ENCODE data around the gene BBS4. TPM values are rescaled to one million over a fixed set of nuclear protein-coding genes. Genes with fewer than 3 reads are reported as not detected.
"Not testable (repeated sequence)": the region's sequence is repeated elsewhere in the genome, so short reads cannot be mapped to it uniquely, and the experiment has no call there.

The BBS4 gene
- polyA plus RNA-seq, 1 donor (not counting 4 experiments of a cell fraction or from before 2014, with no cell fraction given): 16.5 TPM

- Histone ChIP-seq H3K9me1 (ENCODE audit: control insufficient read depth, extremely low read depth, insufficient read depth, low read length) (no peaks in the 10 kb centered on the region), H2AFZ (ENCODE audit: control insufficient read depth, low read length) (no peak overlapping the region), H3K9me3 (ENCODE audit: control insufficient read depth, low read depth, low read length) (no peaks in the 10 kb centered on the region), H3K4me1 (ENCODE audit: control insufficient read depth, extremely low read depth, insufficient read depth, low read length) (no peaks in the 10 kb centered on the region), H3K4me2 (ENCODE audit: control insufficient read depth, extremely low read depth, insufficient read depth, low read depth, low read length) (no peak overlapping the region), H4K20me1 (ENCODE audit: control insufficient read depth, extremely low read depth, insufficient read depth, low read length) (no peaks in the 10 kb centered on the region), H3K36me3 (ENCODE audit: control insufficient read depth in 2 of 2, extremely low read depth in 1 of 2, insufficient read depth in 2 of 2, low read length in 2 of 2) (no peaks in the 10 kb centered on the region), H3K9ac (ENCODE audit: control insufficient read depth, extremely low read depth, insufficient read depth, low read length) (no peak overlapping the region), H3K27me3 (ENCODE audit: control insufficient read depth, extremely low read depth, insufficient read depth, low read length) (no peaks in the 10 kb centered on the region), H3K79me2 (ENCODE audit: control insufficient read depth, insufficient read depth, low read length) (no peaks in the 10 kb centered on the region), H3K4me3 (ENCODE audit: control insufficient read depth in 2 of 3, extremely low read depth in 1 of 3, insufficient read depth in 2 of 3, low read depth in 1 of 3, low read length in 3 of 3) (no peak overlapping the region), H3K27ac (ENCODE audit: control insufficient read depth, insufficient read depth, low read length) (no peak overlapping the region)
- DNase-seq (ENCODE audit: low read depth, low spot score) (no peak), FAIRE-seq (no peak)
- no peak for TF ChIP-seq EZH2 (IDR thresholded peaks at IDR 0.05; ENCODE audit: low read length)
- no peak for TF ChIP-seq CTCF (optimal IDR thresholded peaks at IDR 0.05 in 1 of 3, IDR thresholded peaks at IDR 0.05 in 1 of 3, conservative IDR thresholded peaks at IDR 0.05 in 1 of 3; ENCODE audit: extremely low read depth in 1 of 3, insufficient read depth in 2 of 3, low read length in 3 of 3)
- dilution Hi-C loops (cut with MboI; ENCODE audit: extremely low pct_ligation_motif_present, low sequenced_read_pairs): no loop called here
Observed at GRCh38 chr15:72725446-72725845, 39.4 kb downstream of the BBS4 start.

- H3K36me3 ChIP-seq (ENCODE audit: control insufficient read depth in 2 of 2, extremely low read depth in 1 of 2, insufficient read depth in 2 of 2, low read length in 2 of 2); dilution Hi-C loops (cut with MboI; ENCODE audit: extremely low pct_ligation_motif_present, low sequenced_read_pairs): not testable (repeated sequence)
Observed at GRCh38 chr15:72725851-72726250, 39.8 kb downstream of the BBS4 start.

GRCh38 chr15:72727154-72727553, 41.1 kb downstream of the BBS4 start:
- H3K27me3 ChIP-seq (ENCODE audit: control insufficient read depth, extremely low read depth, insufficient read depth, low read length): no peaks in the 10 kb centered on the region
- H3K27ac ChIP-seq (ENCODE audit: control insufficient read depth, insufficient read depth, low read length): no peak overlapping the region
- H3K9ac ChIP-seq (ENCODE audit: control insufficient read depth, extremely low read depth, insufficient read depth, low read length): no peak overlapping the region
- dilution Hi-C loops (cut with MboI; ENCODE audit: extremely low pct_ligation_motif_present, low sequenced_read_pairs): no loop called here
- no peak overlapping the region for H3K4me2 ChIP-seq (ENCODE audit: control insufficient read depth, extremely low read depth, insufficient read depth, low read depth, low read length)
- no peaks in the 10 kb centered on the region for H3K4me1 ChIP-seq (ENCODE audit: control insufficient read depth, extremely low read depth, insufficient read depth, low read length)
- peaks cover 0 to 3% of the 10 kb centered on the region in 2 experiments for H3K36me3 ChIP-seq (ENCODE audit: control insufficient read depth in 2 of 2, extremely low read depth in 1 of 2, insufficient read depth in 2 of 2, low read length in 2 of 2)
- no peak overlapping the region for H3K4me3 ChIP-seq (ENCODE audit: control insufficient read depth in 2 of 3, extremely low read depth in 1 of 3, insufficient read depth in 2 of 3, low read depth in 1 of 3, low read length in 3 of 3)
- H3K79me2 ChIP-seq (ENCODE audit: control insufficient read depth, insufficient read depth, low read length): no peaks in the 10 kb centered on the region
- H2AFZ ChIP-seq (ENCODE audit: control insufficient read depth, low read length): no peak overlapping the region
- no peak for TF ChIP-seq EZH2 (IDR thresholded peaks at IDR 0.05; ENCODE audit: low read length)
- TF ChIP-seq CTCF (optimal IDR thresholded peaks at IDR 0.05 in 1 of 3, IDR thresholded peaks at IDR 0.05 in 1 of 3, conservative IDR thresholded peaks at IDR 0.05 in 1 of 3; ENCODE audit: extremely low read depth in 1 of 3, insufficient read depth in 2 of 3, low read length in 3 of 3): no peak
- DNase-seq (ENCODE audit: low read depth, low spot score): no peak
- no peaks in the 10 kb centered on the region for H4K20me1 ChIP-seq (ENCODE audit: control insufficient read depth, extremely low read depth, insufficient read depth, low read length)
- H3K9me1 ChIP-seq (ENCODE audit: control insufficient read depth, extremely low read depth, insufficient read depth, low read length): no peaks in the 10 kb centered on the region
- FAIRE-seq: no peak
- no peaks in the 10 kb centered on the region for H3K9me3 ChIP-seq (ENCODE audit: control insufficient read depth, low read depth, low read length)

More at GRCh38 chr15:72725851-72726250, 39.8 kb downstream of the BBS4 start:
- H3K9me3 ChIP-seq (ENCODE audit: control insufficient read depth, low read depth, low read length); H3K4me3 ChIP-seq (ENCODE audit: control insufficient read depth in 2 of 3, extremely low read depth in 1 of 3, insufficient read depth in 2 of 3, low read depth in 1 of 3, low read length in 3 of 3); DNase-seq (ENCODE audit: low read depth, low spot score); H4K20me1 ChIP-seq (ENCODE audit: control insufficient read depth, extremely low read depth, insufficient read depth, low read length); H3K27ac ChIP-seq (ENCODE audit: control insufficient read depth, insufficient read depth, low read length); H3K79me2 ChIP-seq (ENCODE audit: control insufficient read depth, insufficient read depth, low read length); H2AFZ ChIP-seq (ENCODE audit: control insufficient read depth, low read length); FAIRE-seq; H3K9me1 ChIP-seq (ENCODE audit: control insufficient read depth, extremely low read depth, insufficient read depth, low read length); H3K27me3 ChIP-seq (ENCODE audit: control insufficient read depth, extremely low read depth, insufficient read depth, low read length); H3K4me1 ChIP-seq (ENCODE audit: control insufficient read depth, extremely low read depth, insufficient read depth, low read length); H3K9ac ChIP-seq (ENCODE audit: control insufficient read depth, extremely low read depth, insufficient read depth, low read length); H3K4me2 ChIP-seq (ENCODE audit: control insufficient read depth, extremely low read depth, insufficient read depth, low read depth, low read length): not testable (repeated sequence)

DNA sequence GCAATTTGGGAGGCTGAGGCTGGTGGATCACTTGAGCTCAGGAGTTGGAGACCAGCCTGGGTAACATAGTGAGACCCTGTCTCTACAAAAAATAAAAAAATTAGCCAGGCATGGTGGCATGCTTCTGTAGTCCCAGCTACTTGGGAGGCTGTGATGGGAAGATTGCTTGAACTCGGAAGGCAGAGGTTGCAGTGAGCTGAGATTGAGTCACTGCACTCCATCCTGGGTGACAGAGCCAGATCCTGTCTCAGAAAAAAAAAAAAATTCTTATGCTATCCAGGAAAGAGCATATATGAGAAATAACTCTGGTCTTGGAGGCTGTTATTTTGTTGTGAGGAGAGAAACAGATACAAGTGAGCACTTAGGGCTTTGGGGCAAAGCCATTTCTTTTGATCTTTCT, 42.2 kb downstream of the BBS4 start:
- H2AFZ ChIP-seq (ENCODE audit: control insufficient read depth, low read length); H3K9me1 ChIP-seq (ENCODE audit: control insufficient read depth, extremely low read depth, insufficient read depth, low read length); H4K20me1 ChIP-seq (ENCODE audit: control insufficient read depth, extremely low read depth, insufficient read depth, low read length); DNase-seq (ENCODE audit: low read depth, low spot score); H3K4me3 ChIP-seq (ENCODE audit: control insufficient read depth in 2 of 3, extremely low read depth in 1 of 3, insufficient read depth in 2 of 3, low read depth in 1 of 3, low read length in 3 of 3); H3K4me2 ChIP-seq (ENCODE audit: control insufficient read depth, extremely low read depth, insufficient read depth, low read depth, low read length); H3K79me2 ChIP-seq (ENCODE audit: control insufficient read depth, insufficient read depth, low read length); dilution Hi-C loops (cut with MboI; ENCODE audit: extremely low pct_ligation_motif_present, low sequenced_read_pairs); H3K9ac ChIP-seq (ENCODE audit: control insufficient read depth, extremely low read depth, insufficient read depth, low read length); H3K27me3 ChIP-seq (ENCODE audit: control insufficient read depth, extremely low read depth, insufficient read depth, low read length); H3K9me3 ChIP-seq (ENCODE audit: control insufficient read depth, low read depth, low read length); FAIRE-seq; H3K36me3 ChIP-seq (ENCODE audit: control insufficient read depth in 2 of 2, extremely low read depth in 1 of 2, insufficient read depth in 2 of 2, low read length in 2 of 2); H3K4me1 ChIP-seq (ENCODE audit: control insufficient read depth, extremely low read depth, insufficient read depth, low read length); H3K27ac ChIP-seq (ENCODE audit: control insufficient read depth, insufficient read depth, low read length): not testable (repeated sequence)

Data from keratinocyte (primary cell).